HuH-7.5 (cell line): ENCODE data around the gene PLD4.
"Not testable (repeated sequence)": the region's sequence is repeated elsewhere in the genome, so short reads cannot be mapped to it uniquely, and the experiment has no call there.

Experiments
- DNase-seq: peaks from one replicate; pipeline ENCODE4 v3.0.0; 2011; ENCODE audit warnings: low spot score

Gene PLD4

GRCh38 chr14:104941508-104942365 lies 17.1 kb downstream of the PLD4 start:
- no peak for DNase-seq

- no peak for DNase-seq
Observed at GRCh38 chr14:104942586-104942985, 17.9 kb downstream of the PLD4 start.

GRCh38 chr14:104943216-104944015 lies 18.7 kb downstream of the PLD4 start:
- not testable (repeated sequence) for DNase-seq

- DNase-seq = not testable (repeated sequence)
Observed at GRCh38 chr14:104944016-104944308, 19.3 kb downstream of the PLD4 start.

- not testable (repeated sequence) for DNase-seq
Observed at GRCh38 chr14:104944436-104945205, 19.9 kb downstream of the PLD4 start.

- not testable (repeated sequence) for DNase-seq
Observed at GRCh38 chr14:104945266-104945665, 20.6 kb downstream of the PLD4 start.

- DNase-seq = not testable (repeated sequence)
Observed at GRCh38 chr14:104945986-104946965, 21.6 kb downstream of the PLD4 start.

- DNase-seq = not testable (repeated sequence)
Observed at GRCh38 chr14:104947201-104947600, 22.5 kb downstream of the PLD4 start.

GRCh38 chr14:104947881-104948735 lies 23.4 kb downstream of the PLD4 start:
- not testable (repeated sequence) for DNase-seq

- no peak for DNase-seq
Observed at GRCh38 chr14:104948736-104949031, 24.0 kb downstream of the PLD4 start.

- not testable (repeated sequence) for DNase-seq
Observed at GRCh38 chr14:104949406-104949955, 24.8 kb downstream of the PLD4 start.

GRCh38 chr14:104950021-104950420 lies 25.3 kb downstream of the PLD4 start:
- no peak for DNase-seq

- DNase-seq = not testable (repeated sequence)
Observed at GRCh38 chr14:104950701-104951100, 26.0 kb downstream of the PLD4 start.

GRCh38 chr14:104951863-104952657 lies 27.4 kb downstream of the PLD4 start:
- not testable (repeated sequence) for DNase-seq

GRCh38 chr14:104953097-104953496 lies 28.4 kb downstream of the PLD4 start:
- DNase-seq = no peak

GRCh38 chr14:104953896-104954656 lies 29.4 kb downstream of the PLD4 start:
- DNase-seq = no peak

GRCh38 chr14:104954746-104955395 lies 30.2 kb downstream of the PLD4 start:
- DNase-seq = no peak

- DNase-seq = no peak
Observed at GRCh38 chr14:104955396-104955770, 30.7 kb downstream of the PLD4 start.
